BJ (cell line): Measurements from ENCODE around the gene HTT. TPM values are rescaled to one million over a fixed set of nuclear protein-coding genes. Genes with fewer than 3 reads are reported as not detected.

ENCODE experiments used
- CTCF ChIA-PET: fragments of 350-600 bp; formaldehyde crosslinking; extraction: SDS; loops from one replicate; lab custom pipeline; 2021; ENCODE audit warnings: antibody characterized with exemption, inconsistent platforms; lab: Yijun Ruan, JAX
- POLR2A ChIA-PET: fragments of 300-600 bp; sonication (Branson Sonifier 250); formaldehyde crosslinking; extraction: SDS; loops from one replicate; lab custom pipeline; 2021; ENCODE audit warnings: antibody characterized with exemption; lab: Charles Lee
- DNase-seq: peaks from one replicate; pipeline ENCODE4 v3.0.0-alpha.2; 2011; ENCODE audit warnings: low read depth
- H3K27me3 ChIP-seq: 2 replicates; pipeline ENCODE4 v1.6.0; 2011; ENCODE audit warnings: low read length; ENCODE audit not compliant: control insufficient read depth, insufficient read depth
- H3K36me3 ChIP-seq: 2 replicates; pipeline ENCODE4 v1.5.1; 2011; ENCODE audit warnings: low read length; ENCODE audit not compliant: control insufficient read depth, insufficient read depth
- H3K4me3 ChIP-seq: 2 replicates; pipeline ENCODE4 v1.5.1; 2011; ENCODE audit warnings: low read depth, mild to moderate bottlenecking, control low read depth, low read length
- CTCF ChIP-seq: IDR thresholded peaks from 2 replicates; pipeline ENCODE4 v1.5.1; 2011; ENCODE audit warnings: low read depth, mild to moderate bottlenecking, control low read depth, inconsistent platforms, low read length, moderate library complexity; ENCODE audit not compliant: insufficient read depth
- polyA plus RNA-seq: library from polyadenylated mRNA; depleted of rRNA; stranded (reverse); fragments of >200 nt; gene quantifications from 2 replicates; pipeline ENCODE4 v1.2.3, GENCODE V29; 2011

The HTT gene
- polyA plus RNA-seq, 1 experiment: 13.6 TPM

GRCh38 chr4:3178351-3178750, 103.9 kb downstream of the HTT start:
- TF ChIP-seq CTCF: no peak
- no peak for DNase-seq
- POLR2A ChIA-PET: no interaction called here
- peaks cover 9% of the 10 kb centered on the region for H3K36me3 ChIP-seq
- no peak overlapping the region for H3K4me3 ChIP-seq
- CTCF ChIA-PET: no interaction called here
- no peaks in the 10 kb centered on the region for H3K27me3 ChIP-seq

- H3K36me3 ChIP-seq: peaks cover 9% of the 10 kb centered on the region
- no peaks in the 10 kb centered on the region for H3K27me3 ChIP-seq
- H3K4me3 ChIP-seq: no peak overlapping the region
- TF ChIP-seq CTCF: no peak
- DNase-seq: no peak
- CTCF ChIA-PET: no interaction called here
- POLR2A ChIA-PET: no interaction called here
These were observed 104.7 kb downstream of the HTT start for GRCh38 chr4:3179126-3179706.

- CTCF ChIA-PET: no interaction called here
- POLR2A ChIA-PET: no interaction called here
These were observed 108.5 kb downstream of the HTT start for GRCh38 chr4:3183008-3183407.

DNA sequence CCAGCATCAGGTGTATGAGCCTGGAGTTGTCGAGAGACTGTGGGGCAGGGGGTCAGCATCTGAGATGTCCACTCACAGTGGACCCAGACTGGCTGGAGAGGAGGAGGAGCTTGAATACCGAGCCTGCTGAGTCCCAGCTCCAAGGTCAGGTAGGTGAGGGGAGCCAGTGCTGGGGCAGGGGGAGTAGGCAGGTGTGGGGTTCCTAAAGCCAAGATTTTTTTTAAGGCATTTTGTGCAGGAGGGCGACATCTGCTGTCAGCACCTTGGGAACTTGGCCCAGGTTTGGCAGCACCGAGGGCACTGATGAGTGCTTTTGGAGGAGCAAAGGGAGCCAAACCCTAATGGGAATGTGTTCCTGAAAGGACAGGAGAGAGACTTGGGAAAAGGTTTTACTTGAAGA, 110.2 kb downstream of the HTT start:
- no peak for TF ChIP-seq CTCF
- CTCF ChIA-PET: no interaction called here
- peaks cover 8% of the 10 kb centered on the region for H3K36me3 ChIP-seq

More at GRCh38 chr4:3183008-3183407, 108.5 kb downstream of the HTT start:
- no peak for DNase-seq
- no peaks in the 10 kb centered on the region for H3K27me3 ChIP-seq
- no peak overlapping the region for H3K4me3 ChIP-seq
- TF ChIP-seq CTCF: no peak
- H3K36me3 ChIP-seq: peaks cover 6% of the 10 kb centered on the region

DNA sequence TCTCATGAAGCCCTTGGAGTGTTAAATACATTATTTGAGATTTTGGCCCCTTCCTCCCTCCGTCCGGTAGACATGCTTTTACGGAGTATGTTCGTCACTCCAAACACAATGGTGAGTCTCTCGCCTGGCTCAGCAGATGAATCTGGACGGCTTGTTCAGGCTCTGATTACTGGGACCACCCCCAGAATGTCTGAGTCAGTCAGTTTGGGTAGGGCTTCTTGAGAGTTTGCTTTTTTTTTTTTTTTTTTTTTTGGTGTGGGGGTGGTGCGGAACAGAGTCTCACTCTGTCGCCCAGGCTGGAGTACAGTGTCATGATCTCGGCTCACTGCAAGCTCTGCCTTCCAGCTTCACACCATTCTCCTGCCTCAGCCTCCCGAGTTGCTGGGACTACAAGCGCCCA, 112.1 kb downstream of the HTT start:
- Histone ChIP-seq H3K4me3 (no peak overlapping the region), H3K27me3 (no peaks in the 10 kb centered on the region), H3K36me3 (peaks cover 9% of the 10 kb centered on the region)
- CTCF ChIA-PET: interaction anchor here (0.7 kb wide), 1 partner anchor 47 kb away, joined by 6 read pairs; no protein-coding TSS in a partner anchor
- POLR2A ChIA-PET: no interaction called here
- no peak for DNase-seq
- TF ChIP-seq CTCF: no peak

More for the DNA sequence above, 110.2 kb downstream of the HTT start:
- POLR2A ChIA-PET: no interaction called here
- Histone ChIP-seq H3K27me3 (no peaks in the 10 kb centered on the region), H3K4me3 (no peak overlapping the region)
- no peak for DNase-seq
